ENCODE data around the gene HCN3. TPM values are rescaled to one million over a fixed set of nuclear protein-coding genes. Genes with fewer than 3 reads are reported as not detected.

Gene HCN3
- total RNA-seq, 5 donors from 2014 or later (not counting 1 experiment from before 2014, with no cell fraction given): 1.7 to 4.1 (median 4.0) TPM

DNA sequence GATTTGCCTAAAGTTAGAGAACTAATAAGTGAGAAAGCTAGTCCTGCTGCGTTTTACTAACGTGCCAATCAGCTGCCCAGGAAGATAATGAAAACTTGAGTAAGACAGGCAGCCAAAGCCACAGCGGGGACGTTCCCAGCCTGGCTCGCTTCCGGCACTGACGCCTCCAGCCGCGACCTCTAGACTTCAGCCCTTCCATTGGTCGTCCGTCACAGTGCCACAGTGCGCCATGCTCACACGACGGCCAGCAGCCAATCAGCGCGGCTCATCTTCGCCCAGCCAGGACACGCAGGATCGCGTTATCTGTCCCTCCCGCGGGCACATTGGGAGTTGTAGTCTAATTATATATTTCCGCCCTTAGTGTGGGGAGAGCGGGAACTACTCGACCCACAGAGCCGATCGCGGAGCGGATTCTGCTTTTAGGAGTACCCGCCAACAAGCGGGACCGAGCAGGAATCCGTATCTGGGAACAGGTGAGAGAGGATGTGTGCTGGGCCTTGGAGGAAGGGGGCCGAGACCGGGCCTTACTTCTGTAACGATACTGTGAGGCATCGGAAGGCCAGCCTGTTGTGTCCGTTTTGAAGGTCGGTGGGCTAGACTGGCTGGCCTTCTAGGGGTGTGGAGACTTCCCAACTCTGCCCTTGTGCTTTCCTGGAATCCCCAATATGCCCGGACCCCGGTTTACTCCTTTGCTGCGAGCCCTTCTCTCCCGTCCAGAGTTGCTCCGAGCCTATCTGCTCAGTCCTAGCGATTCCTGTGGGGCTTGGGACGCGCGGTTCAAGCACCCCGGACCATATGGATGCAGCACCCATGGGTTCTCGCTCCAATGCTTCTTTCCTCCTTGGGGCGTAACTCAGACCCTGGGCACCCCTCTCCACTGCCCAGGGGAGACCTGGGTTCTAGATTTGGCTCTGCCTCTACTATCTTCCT lies 31.5 kb downstream of the HCN3 start, which contains the start of gene FDPS:
Gene FDPS (plus strand): TSS at position 374 of the 930 bp plus-strand sequence. CDS start 924 bp downstream, outside the sequence.
- Histone ChIP-seq H3K27me3 (replicated peaks in 1 of 2; ENCODE audit: control insufficient read depth in 2 of 2, extremely low read depth in 1 of 2, insufficient read depth in 2 of 2, low read length in 1 of 2) (no peaks in the 10 kb centered on the region), H3K4me1 (ENCODE audit: control insufficient read depth in 1 of 2, extremely low read depth in 1 of 2, insufficient read depth in 2 of 2, low read length in 2 of 2) (peaks cover 5 to 30% of the 10 kb centered on the region in 2 experiments), H3K36me3 (ENCODE audit: control insufficient read depth in 2 of 2, extremely low read depth in 1 of 2, insufficient read depth in 1 of 2, low read length in 1 of 2) (peaks cover 0 to 15% of the 10 kb centered on the region in 2 donors), H3K9me3 (no peaks in the 10 kb centered on the region), H3K4me3 (ENCODE audit: control insufficient read depth in 1 of 2, extremely low read depth in 1 of 2, low read length in 1 of 2) (peak within 1 kb of the TSS; percentile 89), H3K27ac (ENCODE audit: low read length) (peak within 1 kb of the TSS; percentile 98)
- DNase-seq: peak; percentile 87 to 99 (median 97)
- ChIA-PET CTCF (interaction anchor here in 1 of 2 donors (0.6 to 1.3 kb wide), 6 partner anchors 15 to 181 kb away, joined by 3 to 7 read pairs (median 4); partner anchors contain the start of gene CLK2), POLR2A (interaction anchor here (0.5 to 1.4 kb wide), 6 partner anchors 15 to 1054 kb away, joined by 3 to 10 read pairs (median 5); partner anchors contain the start of gene CLK2 (in 1 of the 2))
- peaks cover 30 to 32% (median 31%) of the 10 kb centered on the region in 3 donors for H3K4me1 Mint-ChIP-seq
- no peaks in the 10 kb centered on the region for H3K9me3 Mint-ChIP-seq
- peaks cover 17% of the 10 kb centered on the region for H3K36me3 Mint-ChIP-seq
- peak; percentile 98 to 100 (median 99) for ATAC-seq (replicated peaks in 1 of 4)
- peak within 1 kb of the TSS; percentile 90 to 95 (median 92) for H3K4me3 Mint-ChIP-seq
- under 1% methylated on average over 41 of the region's 51 CpGs for WGBS (ENCODE audit: insufficient coverage)
- peak within 1 kb of the TSS; percentile 92 to 93 for H3K27ac Mint-ChIP-seq
- H3K27me3 Mint-ChIP-seq: no peaks in the 10 kb centered on the region

DNA sequence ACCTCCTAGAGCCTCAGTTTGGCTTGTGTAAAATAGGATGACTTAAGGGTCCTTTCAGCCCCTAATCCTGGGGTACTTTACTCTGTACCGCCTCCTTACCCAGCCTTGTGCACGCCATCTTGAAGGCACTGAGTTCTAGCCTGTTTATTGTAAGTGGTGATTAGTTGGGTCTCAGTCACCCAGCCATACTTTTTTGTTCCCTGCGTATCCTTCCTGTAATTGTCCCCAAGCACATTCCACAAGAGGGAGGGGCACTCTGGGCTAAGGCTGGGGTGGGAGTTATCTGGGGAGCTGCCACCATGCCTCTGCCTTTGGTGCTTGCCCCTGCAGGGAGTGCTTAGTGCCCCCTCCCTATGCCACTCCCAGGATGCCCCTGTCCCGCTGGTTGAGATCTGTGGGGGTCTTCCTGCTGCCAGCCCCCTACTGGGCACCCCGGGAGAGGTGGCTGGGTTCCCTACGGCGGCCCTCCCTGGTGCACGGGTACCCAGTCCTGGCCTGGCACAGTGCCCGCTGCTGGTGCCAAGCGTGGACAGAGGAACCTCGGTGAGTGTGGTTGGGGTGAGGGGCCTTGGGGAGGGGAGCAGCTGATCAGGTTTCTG lies 32.3 kb downstream of the HCN3 start:
- Histone ChIP-seq H3K27me3 (replicated peaks in 1 of 2; ENCODE audit: control insufficient read depth in 2 of 2, extremely low read depth in 1 of 2, insufficient read depth in 2 of 2, low read length in 1 of 2) (no peaks in the 10 kb centered on the region), H3K36me3 (ENCODE audit: control insufficient read depth in 2 of 2, extremely low read depth in 1 of 2, insufficient read depth in 1 of 2, low read length in 1 of 2) (peaks cover 0 to 15% of the 10 kb centered on the region in 2 donors), H3K4me3 (ENCODE audit: control insufficient read depth in 1 of 2, extremely low read depth in 1 of 2, low read length in 1 of 2) (peak overlapping the region; percentile 89), H3K9me3 (no peaks in the 10 kb centered on the region), H3K27ac (ENCODE audit: low read length) (peak overlapping the region; percentile 98), H3K4me1 (ENCODE audit: control insufficient read depth in 1 of 2, extremely low read depth in 1 of 2, insufficient read depth in 2 of 2, low read length in 2 of 2) (peaks cover 5 to 30% of the 10 kb centered on the region in 2 experiments)
- Mint-ChIP-seq H3K27ac (peak overlapping the region; percentile 92 to 93), H3K9me3 (no peaks in the 10 kb centered on the region), H3K27me3 (no peaks in the 10 kb centered on the region), H3K4me1 (peaks cover 30 to 32% (median 31%) of the 10 kb centered on the region in 3 donors), H3K4me3 (peak overlapping the region; percentile 90 to 95 (median 92)), H3K36me3 (peaks cover 17% of the 10 kb centered on the region)
- CTCF ChIA-PET: interaction anchor here in 1 of 2 donors (0.6 kb wide), 1 partner anchor 36 kb away, joined by 3 read pairs; the partner anchor contains the start of gene CLK2
- ATAC-seq (replicated peaks in 1 of 4): no peak
- DNase-seq: peak in 1 of 35 experiments; percentile 15
- POLR2A ChIA-PET: interaction anchor here in 1 of 2 donors (0.6 kb wide), 1 partner anchor 15 kb away, joined by 3 read pairs; no protein-coding TSS in a partner anchor
- 14% methylated on average over 3 of the region's 11 CpGs for WGBS (ENCODE audit: insufficient coverage)

DNA sequence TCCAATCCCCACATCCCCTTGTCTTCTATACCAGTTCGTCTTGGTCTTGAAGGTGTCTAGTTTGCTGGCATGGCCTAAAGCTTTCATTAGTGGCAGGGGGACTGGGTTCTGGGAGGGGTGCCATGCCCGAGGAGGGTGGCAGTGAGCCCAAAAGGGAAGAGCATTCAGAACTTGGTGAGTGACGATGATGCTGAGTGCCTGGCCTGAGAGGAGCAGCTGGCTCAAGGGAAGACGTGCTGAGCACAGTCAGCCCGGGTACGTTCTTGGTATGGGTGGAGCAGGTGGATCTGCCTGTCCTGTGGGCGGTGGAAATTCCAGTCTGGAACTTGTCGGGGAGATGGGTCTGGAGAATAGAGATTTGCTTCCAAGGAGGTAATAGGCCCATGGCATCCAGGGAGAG lies 36.0 kb downstream of the HCN3 start:
- CTCF ChIA-PET: no interaction called here
- Mint-ChIP-seq H3K27me3 (no peaks in the 10 kb centered on the region), H3K9me3 (no peaks in the 10 kb centered on the region), H3K4me1 (peaks cover 24 to 28% (median 27%) of the 10 kb centered on the region in 3 donors), H3K4me3 (no peak overlapping the region), H3K27ac (no peak overlapping the region), H3K36me3 (peaks cover 17% of the 10 kb centered on the region)
- ATAC-seq (replicated peaks in 1 of 4) (no peak), DNase-seq (no peak)
- Histone ChIP-seq H3K36me3 (ENCODE audit: control insufficient read depth in 2 of 2, extremely low read depth in 1 of 2, insufficient read depth in 1 of 2, low read length in 1 of 2) (peaks cover 4 to 26% of the 10 kb centered on the region in 2 donors), H3K4me1 (ENCODE audit: control insufficient read depth in 1 of 2, extremely low read depth in 1 of 2, insufficient read depth in 2 of 2, low read length in 2 of 2) (peaks cover 5 to 23% of the 10 kb centered on the region in 2 experiments), H3K9me3 (no peaks in the 10 kb centered on the region), H3K27ac (ENCODE audit: low read length) (no peak overlapping the region), H3K4me3 (ENCODE audit: control insufficient read depth in 1 of 2, extremely low read depth in 1 of 2, low read length in 1 of 2) (no peak overlapping the region), H3K27me3 (replicated peaks in 1 of 2; ENCODE audit: control insufficient read depth in 2 of 2, extremely low read depth in 1 of 2, insufficient read depth in 2 of 2, low read length in 1 of 2) (no peaks in the 10 kb centered on the region)
- WGBS (ENCODE audit: insufficient coverage): 95% methylated on average over 7 of the region's 8 CpGs
- POLR2A ChIA-PET: no interaction called here

DNA sequence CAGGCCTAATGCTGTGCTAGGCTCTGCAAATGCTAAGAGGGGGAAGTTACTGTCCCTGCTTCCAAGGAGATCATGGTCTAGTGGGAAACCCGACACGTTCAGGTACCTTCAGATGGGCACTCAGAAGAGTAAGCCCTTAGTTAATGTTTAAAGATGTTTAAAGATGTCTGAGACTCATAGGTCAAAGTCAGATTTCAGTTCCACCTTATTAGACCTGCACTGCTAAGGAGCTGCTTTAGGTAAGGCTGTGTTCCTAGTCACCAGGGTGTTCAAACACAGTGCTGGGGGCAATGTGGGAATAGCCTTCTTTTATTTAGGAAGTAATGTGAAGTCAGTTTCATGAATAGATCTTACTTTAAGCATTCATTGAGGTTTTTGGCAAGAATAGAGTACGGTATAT lies 39.7 kb downstream of the HCN3 start:
- H3K9me3 Mint-ChIP-seq: no peaks in the 10 kb centered on the region
- no peak overlapping the region for H3K27ac Mint-ChIP-seq
- ChIA-PET POLR2A (interaction anchor here (0.5 to 0.7 kb wide), 3 partner anchors 65 to 223 kb away, joined by 3 read pairs; no protein-coding TSS in a partner anchor), CTCF (no interaction called here)
- H3K27me3 Mint-ChIP-seq: no peaks in the 10 kb centered on the region
- Histone ChIP-seq H3K36me3 (ENCODE audit: control insufficient read depth in 2 of 2, extremely low read depth in 1 of 2, insufficient read depth in 1 of 2, low read length in 1 of 2) (peaks cover 4 to 29% of the 10 kb centered on the region in 2 donors), H3K27me3 (replicated peaks in 1 of 2; ENCODE audit: control insufficient read depth in 2 of 2, extremely low read depth in 1 of 2, insufficient read depth in 2 of 2, low read length in 1 of 2) (peaks cover 0 to under 1% of the 10 kb centered on the region in 2 experiments), H3K9me3 (no peaks in the 10 kb centered on the region), H3K27ac (ENCODE audit: low read length) (no peak overlapping the region), H3K4me3 (ENCODE audit: control insufficient read depth in 1 of 2, extremely low read depth in 1 of 2, low read length in 1 of 2) (no peak overlapping the region), H3K4me1 (ENCODE audit: control insufficient read depth in 1 of 2, extremely low read depth in 1 of 2, insufficient read depth in 2 of 2, low read length in 2 of 2) (peaks cover 2 to 18% of the 10 kb centered on the region in 2 experiments)
- WGBS (ENCODE audit: insufficient coverage): 90% methylated on average over 2 of the region's 3 CpGs
- no peak overlapping the region for H3K4me3 Mint-ChIP-seq
- ATAC-seq (replicated peaks in 1 of 4) (no peak), DNase-seq (no peak)
- H3K4me1 Mint-ChIP-seq: peaks cover 21 to 28% (median 27%) of the 10 kb centered on the region in 3 donors
- peaks cover 16% of the 10 kb centered on the region for H3K36me3 Mint-ChIP-seq

DNA sequence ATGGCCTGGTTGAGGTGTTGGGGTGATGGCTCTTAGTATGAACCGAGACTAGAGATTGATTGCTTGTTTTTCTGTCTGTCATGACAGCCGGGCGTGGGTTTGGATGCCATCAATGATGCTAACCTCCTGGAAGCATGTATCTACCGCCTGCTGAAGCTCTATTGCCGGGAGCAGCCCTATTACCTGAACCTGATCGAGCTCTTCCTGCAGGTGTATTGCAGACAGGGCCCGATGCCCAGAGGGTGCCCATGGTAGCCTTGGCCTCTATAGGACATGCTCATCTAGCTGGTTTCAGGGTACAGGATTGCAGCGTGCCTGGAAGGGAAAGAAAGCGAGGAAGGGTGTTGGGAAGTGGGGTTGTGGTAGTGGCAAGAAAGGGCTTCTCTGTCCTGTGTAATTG lies 40.8 kb downstream of the HCN3 start:
- Histone ChIP-seq H3K4me1 (ENCODE audit: control insufficient read depth in 1 of 2, extremely low read depth in 1 of 2, insufficient read depth in 2 of 2, low read length in 2 of 2) (peaks cover 5 to 29% of the 10 kb centered on the region in 2 experiments), H3K4me3 (ENCODE audit: control insufficient read depth in 1 of 2, extremely low read depth in 1 of 2, low read length in 1 of 2) (no peak overlapping the region), H3K9me3 (no peaks in the 10 kb centered on the region), H3K36me3 (ENCODE audit: control insufficient read depth in 2 of 2, extremely low read depth in 1 of 2, insufficient read depth in 1 of 2, low read length in 1 of 2) (peaks cover 4 to 23% of the 10 kb centered on the region in 2 donors), H3K27ac (ENCODE audit: low read length) (no peak overlapping the region), H3K27me3 (replicated peaks in 1 of 2; ENCODE audit: control insufficient read depth in 2 of 2, extremely low read depth in 1 of 2, insufficient read depth in 2 of 2, low read length in 1 of 2) (peaks cover 0 to 2% of the 10 kb centered on the region in 2 experiments)
- no peak for ATAC-seq (replicated peaks in 1 of 4)
- POLR2A ChIA-PET: no interaction called here
- H3K9me3 Mint-ChIP-seq: no peaks in the 10 kb centered on the region
- H3K4me3 Mint-ChIP-seq: no peak overlapping the region
- CTCF ChIA-PET: no interaction called here
- peaks cover 28 to 32% (median 32%) of the 10 kb centered on the region in 3 donors for H3K4me1 Mint-ChIP-seq
- no peak overlapping the region for H3K27ac Mint-ChIP-seq
- WGBS (ENCODE audit: insufficient coverage): 97% methylated on average over 9 of the region's 9 CpGs
- H3K36me3 Mint-ChIP-seq: peaks cover 10% of the 10 kb centered on the region
- DNase-seq: no peak
- H3K27me3 Mint-ChIP-seq: no peaks in the 10 kb centered on the region

DNA sequence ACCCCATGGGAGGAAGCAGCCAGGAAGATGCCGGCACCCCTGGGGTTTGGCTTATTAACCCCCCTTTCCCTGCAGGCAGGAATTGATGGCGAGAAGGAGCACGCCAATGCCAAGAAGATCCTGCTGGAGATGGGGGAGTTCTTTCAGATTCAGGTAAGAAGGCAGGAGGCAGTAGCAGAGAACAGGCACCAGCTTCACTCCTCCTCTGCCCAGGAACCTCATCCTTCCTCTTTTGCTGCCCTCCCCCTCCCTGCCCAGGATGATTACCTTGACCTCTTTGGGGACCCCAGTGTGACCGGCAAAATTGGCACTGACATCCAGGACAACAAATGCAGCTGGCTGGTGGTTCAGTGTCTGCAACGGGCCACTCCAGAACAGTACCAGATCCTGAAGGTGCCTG lies 42.3 kb downstream of the HCN3 start:
- ChIA-PET POLR2A (no interaction called here), CTCF (interaction anchor here (0.6 to 5.5 kb wide), 2 partner anchors 20 to 70 kb away, joined by 3 to 62 read pairs; no protein-coding TSS in a partner anchor)
- 100% methylated on average over 1 of the region's 5 CpGs for WGBS (ENCODE audit: insufficient coverage)
- peaks cover 5 to 33% of the 10 kb centered on the region in 2 experiments for H3K4me1 ChIP-seq (ENCODE audit: control insufficient read depth in 1 of 2, extremely low read depth in 1 of 2, insufficient read depth in 2 of 2, low read length in 2 of 2)
- peaks cover 4 to 18% of the 10 kb centered on the region in 2 donors for H3K36me3 ChIP-seq (ENCODE audit: control insufficient read depth in 2 of 2, extremely low read depth in 1 of 2, insufficient read depth in 1 of 2, low read length in 1 of 2)
- H3K4me3 ChIP-seq (ENCODE audit: control insufficient read depth in 1 of 2, extremely low read depth in 1 of 2, low read length in 1 of 2): no peak overlapping the region
- Mint-ChIP-seq H3K27ac (no peak overlapping the region), H3K36me3 (peaks cover 5% of the 10 kb centered on the region), H3K4me1 (peaks cover 26 to 32% (median 28%) of the 10 kb centered on the region in 3 donors), H3K4me3 (peak overlapping the region in 1 of 3 donors; percentile 89), H3K27me3 (no peaks in the 10 kb centered on the region), H3K9me3 (no peaks in the 10 kb centered on the region)
- peaks cover 0 to 2% of the 10 kb centered on the region in 2 experiments for H3K27me3 ChIP-seq (replicated peaks in 1 of 2; ENCODE audit: control insufficient read depth in 2 of 2, extremely low read depth in 1 of 2, insufficient read depth in 2 of 2, low read length in 1 of 2)
- no peaks in the 10 kb centered on the region for H3K9me3 ChIP-seq
- DNase-seq (no peak), ATAC-seq (replicated peaks in 1 of 4) (no peak)
- no peak overlapping the region for H3K27ac ChIP-seq (ENCODE audit: low read length)
